Sigmoid colon (tissue), 7 donors: ENCODE results near the gene GBP5. TPM values are rescaled to one million over a fixed set of nuclear protein-coding genes. Genes with fewer than 3 reads are reported as not detected.

Experiments
- DNase-seq: peaks from one replicate; pipeline ENCODE4 v3.0.0-alpha.2; 2019
- H3K27ac ChIP-seq, 4 donors: fragments of 200-600 bp; sonication (generic); one replicate each; pipeline ENCODE4 v1.5.1; 2016 to 2019; ENCODE audit warnings: mild to moderate bottlenecking in 1 of 4
- H3K27me3 ChIP-seq, 3 donors: fragments of 200-600 bp; sonication (generic); one replicate each; pipeline ENCODE4 v1.5.1; 2019; ENCODE audit warnings: mild to moderate bottlenecking in 1 of 3
- H3K36me3 ChIP-seq, 4 donors: fragments of 200-600 bp; sonication (generic); one replicate each; pipeline ENCODE4 v1.5.1; 2016 to 2019
- H3K4me1 ChIP-seq, 4 donors: fragments of 200-600 bp; sonication (generic); one replicate each; pipeline ENCODE4 v1.5.1; 2017 to 2019
- H3K4me3 ChIP-seq, 4 donors: fragments of 200-600 bp; sonication (generic); one replicate each; pipeline ENCODE4 v1.5.1; 2017 to 2019; ENCODE audit warnings: mild to moderate bottlenecking in 2 of 4, moderate library complexity in 1 of 4
- H3K9me3 ChIP-seq, 4 donors: fragments of 200-600 bp in 3 of 4; sonication (generic) in 3 of 4; one replicate each; pipeline versions ENCODE4 v1.5.1 to v1.6.1; 2013 to 2019
- CTCF ChIP-seq, 4 experiments: fragments of 450-650 bp in 3 of 4; fragments of 200-600 bp in 1 of 4; IDR thresholded peaks; one replicate each; pipeline ENCODE4 v1.5.1; 2016 to 2019; ENCODE audit warnings: antibody characterized with exemption in 4 of 4, mild to moderate bottlenecking in 3 of 4, moderate library complexity in 2 of 4
- EP300 ChIP-seq, 4 donors: sonication (generic); formaldehyde crosslinking; IDR thresholded peaks; one replicate each; pipeline ENCODE4 v1.6.1; 2017; ENCODE audit warnings: antibody characterized with exemption in 4 of 4
- POLR2A ChIP-seq, 2 donors: fragments of 450-650 bp; IDR thresholded peaks; one replicate each; pipeline ENCODE4 v1.6.1; 2016; ENCODE audit warnings: antibody characterized with exemption in 2 of 2, mild to moderate bottlenecking in 2 of 2, moderate library complexity in 2 of 2
- POLR2AphosphoS5 ChIP-seq, 4 donors: sonication (generic); formaldehyde crosslinking; IDR thresholded peaks; one replicate each; pipeline ENCODE4 v1.6.1; 2017; ENCODE audit warnings: antibody characterized with exemption in 4 of 4
- WGBS, 2 donors: extraction: QIAGEN DNeasy Blood & Tissue Kit; methylation state at CpG; one replicate each; pipeline ENCODE4 v1.1.7; 2013; 5-methylcytosine and 5-hydroxymethylcytosine counted together
- intact Hi-C: fragments of 100-400 bp; cut with DNase I; formaldehyde crosslinking; loops from one replicate; pipeline ENCODE4 v1.15.1; 2023
- polyA plus RNA-seq, 3 donors: library from polyadenylated mRNA; stranded (reverse); fragments of 200-250 nt; gene quantifications; one replicate each; pipeline ENCODE4 v1.2.3, GENCODE V29; 2013
- total RNA-seq, 4 donors: library from RNA; depleted of rRNA; stranded (reverse); fragments of >200 nt; gene quantifications; one replicate each; pipeline ENCODE4 v1.1.0, GENCODE V29; 2016
- donor health status: healthy with polysubstance abuse.
- donor health status: Bipolar disorder and iron deficiency.
- donor health status: healthy.

Gene GBP5
- total and polyA plus RNA-seq, 7 donors: 0.83 to 19.3 (median 1.4) TPM

DNA sequence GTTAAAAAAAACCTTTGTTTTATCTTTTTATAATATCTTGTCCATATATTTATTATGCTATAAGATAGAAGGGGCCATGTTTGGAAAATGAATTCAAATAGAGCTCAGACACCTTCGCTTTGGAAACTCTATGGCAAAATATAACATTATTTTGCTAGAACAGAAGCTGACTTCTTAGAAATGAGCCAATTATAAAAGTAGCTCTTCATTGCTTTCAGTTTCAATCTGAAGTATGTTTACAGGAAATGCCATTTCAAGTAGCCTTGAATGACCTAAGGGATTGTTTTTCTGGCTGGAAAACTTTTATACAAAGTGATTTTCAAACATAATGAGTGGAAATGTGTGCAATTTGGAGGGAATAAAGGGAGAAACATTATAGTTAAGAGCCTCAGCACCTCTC, 37.8 kb upstream of the GBP5 start:
- intact Hi-C loops: no loop called here
- no peak for DNase-seq
- no peak for TF ChIP-seq POLR2A (IDR thresholded peaks at IDR 0.05)
- no peak for TF ChIP-seq CTCF (IDR thresholded peaks at IDR 0.05)
- peak in 1 of 4 donors; percentile 16 for TF ChIP-seq POLR2AphosphoS5 (IDR thresholded peaks at IDR 0.05)
- no peak for TF ChIP-seq EP300 (IDR thresholded peaks at IDR 0.05)
- Histone ChIP-seq H3K36me3 (no peaks in the 10 kb centered on the region), H3K27me3 (no peaks in the 10 kb centered on the region), H3K9me3 (no peaks in the 10 kb centered on the region), H3K4me3 (no peak overlapping the region), H3K4me1 (peaks cover 0 to 23% (median 10%) of the 10 kb centered on the region in 4 donors), H3K27ac (peak overlapping the region; percentile 31 to 57 (median 51))
- 11 to 14% methylated on average over 1 of the region's 1 CpG for WGBS, 2 donors

GRCh38 chr1:89309828-89310227, 37.2 kb upstream of the GBP5 start:
- Histone ChIP-seq H3K27ac (peak overlapping the region in 3 of 4 donors; percentile 31 to 57 (median 54)), H3K36me3 (no peaks in the 10 kb centered on the region), H3K27me3 (no peaks in the 10 kb centered on the region), H3K9me3 (no peaks in the 10 kb centered on the region), H3K4me1 (peaks cover 0 to 23% (median 10%) of the 10 kb centered on the region in 4 donors), H3K4me3 (no peak overlapping the region)
- no peak for DNase-seq
- TF ChIP-seq EP300 (IDR thresholded peaks at IDR 0.05): no peak
- TF ChIP-seq CTCF (IDR thresholded peaks at IDR 0.05): no peak
- TF ChIP-seq POLR2A (IDR thresholded peaks at IDR 0.05): no peak
- TF ChIP-seq POLR2AphosphoS5 (IDR thresholded peaks at IDR 0.05): no peak
- 82 to 89% methylated on average over 1 of the region's 1 CpG for WGBS, 2 donors
- intact Hi-C loops: no loop called here

DNA sequence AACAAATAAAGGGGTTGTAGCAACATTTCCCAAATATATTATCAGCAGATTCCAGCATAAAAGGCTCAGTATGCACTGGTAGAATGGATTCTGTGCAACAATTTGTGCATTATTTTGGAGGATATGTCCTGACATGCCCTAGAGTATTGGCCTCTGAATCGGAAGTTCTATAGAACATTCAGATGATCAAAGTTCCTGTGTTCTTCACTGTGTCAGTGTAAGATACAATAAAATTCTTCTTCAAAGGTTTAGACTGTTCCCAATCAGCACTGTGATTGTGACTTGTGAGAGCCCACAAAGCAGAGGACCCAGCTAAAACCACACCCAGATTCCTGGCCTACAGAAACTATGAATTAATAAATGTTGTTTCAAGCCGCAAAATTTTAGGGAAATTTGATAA, 33.6 kb upstream of the GBP5 start:
- Histone ChIP-seq H3K36me3 (no peaks in the 10 kb centered on the region), H3K4me3 (no peak overlapping the region), H3K9me3 (no peaks in the 10 kb centered on the region), H3K4me1 (peaks cover 0 to 18% (median 10%) of the 10 kb centered on the region in 4 donors), H3K27ac (no peak overlapping the region), H3K27me3 (no peaks in the 10 kb centered on the region)
- intact Hi-C loops: no loop called here
- no peak for DNase-seq
- TF ChIP-seq POLR2A (IDR thresholded peaks at IDR 0.05) (no peak), EP300 (IDR thresholded peaks at IDR 0.05) (no peak), CTCF (IDR thresholded peaks at IDR 0.05) (no peak), POLR2AphosphoS5 (IDR thresholded peaks at IDR 0.05) (no peak)
- 74 to 88% methylated on average over 2 of the region's 2 CpGs for WGBS, 2 donors

DNA sequence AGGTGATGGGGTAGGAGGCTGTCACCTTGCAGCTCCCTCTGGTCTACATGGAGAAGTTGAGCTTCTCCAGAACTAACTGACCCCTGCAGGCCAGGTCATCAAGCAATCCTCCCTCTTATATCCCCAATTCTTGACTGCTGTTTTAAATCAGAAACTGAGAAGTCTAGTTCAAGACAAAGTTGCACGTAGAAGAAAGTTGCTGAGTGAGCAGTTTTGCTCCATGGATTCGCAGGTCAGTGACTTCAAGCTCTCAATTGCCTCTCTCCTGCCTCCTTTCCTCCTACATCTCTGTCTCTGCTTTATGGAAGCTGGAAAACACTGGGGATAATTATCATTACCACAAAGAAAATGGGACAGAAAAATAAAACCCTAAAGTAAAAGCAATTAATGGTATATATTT, 32.8 kb upstream of the GBP5 start:
- TF ChIP-seq POLR2AphosphoS5 (IDR thresholded peaks at IDR 0.05): no peak
- intact Hi-C loops: no loop called here
- H3K36me3 ChIP-seq: no peaks in the 10 kb centered on the region
- no peaks in the 10 kb centered on the region for H3K27me3 ChIP-seq
- no peak for DNase-seq
- no peak overlapping the region for H3K4me3 ChIP-seq
- no peaks in the 10 kb centered on the region for H3K9me3 ChIP-seq
- H3K4me1 ChIP-seq: peaks cover 0 to 10% (median 3%) of the 10 kb centered on the region in 4 donors
- H3K27ac ChIP-seq: no peak overlapping the region
- WGBS, 2 donors: 84 to 86% methylated on average over 2 of the region's 2 CpGs

DNA sequence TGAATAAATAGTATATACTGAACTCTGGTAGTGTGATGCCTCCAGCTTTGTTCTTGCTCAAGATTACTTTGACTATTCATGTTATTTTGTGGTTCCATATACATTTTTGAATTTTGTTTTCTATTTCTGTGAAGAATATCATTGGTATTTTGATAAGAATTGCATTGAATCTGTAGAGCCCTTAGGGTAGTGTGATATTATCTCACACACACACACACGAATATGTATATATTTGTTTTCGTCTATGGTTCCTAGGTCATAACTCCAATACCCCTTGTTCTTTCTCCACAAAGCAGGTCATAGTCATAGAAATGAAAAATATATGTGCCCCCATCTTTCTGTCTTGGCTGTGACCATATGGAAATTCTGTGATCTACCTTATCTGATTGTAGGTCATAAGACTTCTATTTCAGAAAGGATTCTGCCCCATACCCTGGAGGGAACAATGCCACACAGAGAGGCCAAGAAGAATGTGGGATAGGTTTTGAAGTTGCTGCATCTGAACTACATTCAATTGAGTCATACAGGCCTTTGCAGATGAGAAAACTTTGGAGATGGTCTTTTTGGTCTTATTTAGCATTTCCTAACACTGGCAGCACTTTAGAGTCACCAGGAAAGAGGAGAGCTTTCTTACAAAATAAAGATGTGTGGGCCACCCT, 32.0 kb upstream of the GBP5 start:
- Histone ChIP-seq H3K4me1 (peaks cover 0 to 2% (median 0%) of the 10 kb centered on the region in 4 donors), H3K27ac (no peak overlapping the region), H3K9me3 (no peaks in the 10 kb centered on the region), H3K27me3 (no peaks in the 10 kb centered on the region), H3K4me3 (no peak overlapping the region), H3K36me3 (no peaks in the 10 kb centered on the region)
- 94 to 96% methylated on average over 2 of the region's 2 CpGs for WGBS, 2 donors
- TF ChIP-seq CTCF (IDR thresholded peaks at IDR 0.05): no peak
- no peak for TF ChIP-seq POLR2A (IDR thresholded peaks at IDR 0.05)
- TF ChIP-seq POLR2AphosphoS5 (IDR thresholded peaks at IDR 0.05): no peak
- TF ChIP-seq EP300 (IDR thresholded peaks at IDR 0.05): no peak
- intact Hi-C loops: no loop called here
- no peak for DNase-seq
